H1 (cell line): ENCODE measurements around the gene REC8. TPM values are rescaled to one million over a fixed set of nuclear protein-coding genes. Genes with fewer than 3 reads are reported as not detected.

Experiments used
- CTCF ChIA-PET: fragments of 300-600 bp; sonication (Branson Sonifier 250); formaldehyde crosslinking; loops from one replicate; lab custom pipeline; 2021; ENCODE audit not compliant: partially characterized antibody; lab: Charles Lee
- POLR2A ChIA-PET: fragments of 300-600 bp; sonication (Branson Sonifier 250); formaldehyde crosslinking; loops from one replicate; lab custom pipeline; 2021; ENCODE audit warnings: inconsistent platforms; ENCODE audit not compliant: partially characterized antibody; lab: Charles Lee
- DNase-seq, 2 experiments: peaks; one replicate each; pipeline versions ENCODE4 v3.0.0 to v3.0.0-alpha.2; 2010 to 2022; ENCODE audit warnings: low spot score in 2 of 2, low read depth in 1 of 2, mixed read lengths in 1 of 2
- FAIRE-seq: peaks from 2 replicates; lab custom pipeline; 2011; peaks lifted over from hg19 to GRCh38; lab: Jason Lieb, UNC
- H2AFZ ChIP-seq: 2 replicates; pipeline ENCODE4 v1.8.1; 2012; ENCODE audit warnings: low read length, inconsistent platforms
- H2AK5ac ChIP-seq: 2 replicates; pipeline ENCODE4 v1.6.1; 2013; ENCODE audit warnings: low read depth, low read length
- H2BK120ac ChIP-seq: replicated peaks from 2 replicates; pipeline ENCODE3; 2013; ENCODE audit warnings: low read depth, low read length, inconsistent platforms
- H2BK12ac ChIP-seq: 2 replicates; pipeline ENCODE4 v1.6.1; 2013; ENCODE audit warnings: low read depth, low read length
- H2BK15ac ChIP-seq: 2 replicates; pipeline ENCODE4 v1.6.1; 2013; ENCODE audit warnings: low read length
- H2BK20ac ChIP-seq: 2 replicates; pipeline ENCODE4 v1.6.1; 2013; ENCODE audit warnings: low read length
- H2BK5ac ChIP-seq: 2 replicates; pipeline ENCODE4 v1.6.1; 2013; ENCODE audit warnings: low read depth, low read length
- H3K14ac ChIP-seq: 2 replicates; pipeline ENCODE4 v1.6.1; 2013; ENCODE audit warnings: inconsistent platforms; ENCODE audit not compliant: insufficient read length
- H3K18ac ChIP-seq: 2 replicates; pipeline ENCODE4 v1.6.1; 2013; ENCODE audit warnings: low read length; ENCODE audit errors: extremely low read depth
- H3K23ac ChIP-seq: 2 replicates; pipeline ENCODE4 v1.6.1; 2013; ENCODE audit warnings: inconsistent platforms; ENCODE audit not compliant: insufficient read length
- H3K23me2 ChIP-seq: 2 replicates; pipeline ENCODE4 v1.6.1; 2013; ENCODE audit warnings: low read depth, low read length
- H3K27ac ChIP-seq: 2 replicates; pipeline ENCODE4 v1.6.1; 2011; ENCODE audit warnings: low read depth, low read length, inconsistent platforms
- H3K27me3 ChIP-seq, 4 experiments: replicated peaks in 1 of 4; 1 replicate in 1 of 4; 2 replicates in 3 of 4; pipeline versions ENCODE4 v1.6.1 to v1.8.1; 2011 to 2013; ENCODE audit warnings: low read length in 3 of 4, mild to moderate bottlenecking in 3 of 4, inconsistent platforms in 2 of 4, mixed read lengths in 2 of 4, moderate library complexity in 1 of 4; ENCODE audit not compliant: control insufficient read depth in 3 of 4, insufficient read depth in 3 of 4; ENCODE audit errors: extremely low read depth in 1 of 4
- H3K36me3 ChIP-seq, 4 experiments: 2 replicates each; pipeline versions ENCODE4 v1.6.1 to v1.8.1; 2011 to 2013; ENCODE audit warnings: mild to moderate bottlenecking in 4 of 4, low read length in 3 of 4, moderate library complexity in 2 of 4, control low read depth in 1 of 4, inconsistent platforms in 1 of 4; ENCODE audit not compliant: insufficient read depth in 4 of 4, control insufficient read depth in 2 of 4
- H3K4ac ChIP-seq: replicated peaks from 2 replicates; pipeline ENCODE3; 2013; ENCODE audit warnings: low read length, low read depth, mixed read lengths, inconsistent platforms; ENCODE audit not compliant: insufficient read length
- H3K4me1 ChIP-seq, 4 experiments: replicated peaks in 1 of 4; 1 replicate in 1 of 4; 2 replicates in 3 of 4; pipeline versions ENCODE4 v1.6.1 to v1.8.1; 2011 to 2013; ENCODE audit warnings: low read length in 3 of 4, inconsistent platforms in 2 of 4, mixed read lengths in 1 of 4; ENCODE audit not compliant: insufficient read depth in 4 of 4, control insufficient read depth in 3 of 4
- H3K4me2 ChIP-seq, 2 experiments: 2 replicates each; pipeline versions ENCODE4 v1.6.1 to v1.8.1; 2011 to 2013; ENCODE audit warnings: low read depth in 2 of 2, low read length in 2 of 2, control low read depth in 1 of 2, inconsistent platforms in 1 of 2, mild to moderate bottlenecking in 1 of 2; ENCODE audit not compliant: insufficient read depth in 1 of 2
- H3K4me3 ChIP-seq, 4 experiments: fragments of 200-600, 300-600 bp in 1 of 4; sonication (generic), shearing (Covaris generic), sonication (Bioruptor Twin) in 1 of 4; 2 replicates each; pipeline versions ENCODE4 v1.5.1 to v1.8.1; 2011 to 2016; ENCODE audit warnings: low read length in 4 of 4, low read depth in 3 of 4, control low read depth in 2 of 4, inconsistent platforms in 2 of 4, mild to moderate bottlenecking in 2 of 4, mixed read lengths in 1 of 4, moderate library complexity in 1 of 4; ENCODE audit not compliant: insufficient read depth in 2 of 4; ENCODE audit errors: extremely low read depth in 1 of 4
- H3K56ac ChIP-seq: replicated peaks from 2 replicates; pipeline ENCODE3; 2013; ENCODE audit warnings: low read depth, mild to moderate bottlenecking, mixed read lengths, low read length, inconsistent platforms; ENCODE audit not compliant: insufficient read length
- H3K79me1 ChIP-seq: 2 replicates; pipeline ENCODE4 v1.6.1; 2013; ENCODE audit warnings: low read depth, low read length, control low read depth
- H3K79me2 ChIP-seq, 2 experiments: 2 replicates each; pipeline versions ENCODE4 v1.6.1 to v1.8.1; 2012 to 2013; ENCODE audit warnings: low read length in 2 of 2, mild to moderate bottlenecking in 2 of 2, inconsistent platforms in 1 of 2; ENCODE audit not compliant: insufficient read depth in 2 of 2, control insufficient read depth in 1 of 2
- H3K9ac ChIP-seq, 4 experiments: replicated peaks in 1 of 4; 1 replicate in 1 of 4; 2 replicates in 3 of 4; pipeline versions ENCODE4 v1.6.1 to v1.8.1; 2011 to 2013; ENCODE audit warnings: low read depth in 3 of 4, low read length in 3 of 4, control low read depth in 2 of 4, mild to moderate bottlenecking in 2 of 4, moderate library complexity in 2 of 4, inconsistent platforms in 1 of 4; ENCODE audit errors: extremely low read depth in 1 of 4
- H3K9me3 ChIP-seq, 2 experiments: 2 replicates each; pipeline versions ENCODE4 v1.6.1 to v1.8.1; 2012 to 2013; ENCODE audit warnings: mild to moderate bottlenecking in 2 of 2, moderate library complexity in 2 of 2, control low read depth in 1 of 2, inconsistent platforms in 1 of 2, low read depth in 1 of 2, low read length in 1 of 2, mixed read lengths in 1 of 2; ENCODE audit not compliant: insufficient read depth in 2 of 2
- H4K20me1 ChIP-seq, 2 experiments: replicated peaks in 1 of 2; 2 replicates each; pipeline versions ENCODE3 to v1.8.1; 2011 to 2013; ENCODE audit warnings: inconsistent platforms in 2 of 2, low read length in 2 of 2, mild to moderate bottlenecking in 1 of 2; ENCODE audit not compliant: insufficient read depth in 2 of 2, control insufficient read depth in 1 of 2
- H4K5ac ChIP-seq: 2 replicates; pipeline ENCODE4 v1.6.1; 2013; ENCODE audit warnings: low read length, low read depth, mixed read lengths, inconsistent platforms; ENCODE audit not compliant: insufficient read length
- H4K8ac ChIP-seq: 2 replicates; pipeline ENCODE4 v1.8.0; 2013; ENCODE audit warnings: mild to moderate bottlenecking, moderate library complexity, low read length, inconsistent platforms; ENCODE audit not compliant: insufficient read depth; ENCODE audit errors: extremely low read depth
- H4K91ac ChIP-seq: replicated peaks from 2 replicates; pipeline ENCODE3; 2013; ENCODE audit warnings: low read length, mixed read lengths, inconsistent platforms; ENCODE audit not compliant: insufficient read length
- ASH2L ChIP-seq: fragments of 200-600, 300-600 bp; sonication (generic); IDR thresholded peaks from one replicate; pipeline ENCODE4 v1.7.1; 2017; ENCODE audit warnings: low read length
- CBX5 ChIP-seq: fragments of 300-800, 300-1000 bp; sonication (generic); IDR thresholded peaks from 2 replicates; pipeline ENCODE4 v1.7.1; 2016; ENCODE audit warnings: antibody characterized with exemption, low read length, low read depth
- CBX8 ChIP-seq: fragments of 300-800, 300-1000 bp; sonication (generic); IDR thresholded peaks from 2 replicates; pipeline ENCODE4 v1.7.1; 2016; ENCODE audit warnings: low read depth, low read length, borderline replicate concordance
- MAFK ChIP-seq: IDR thresholded peaks from 2 replicates; pipeline ENCODE4 v1.6.1; 2012; ENCODE audit warnings: low read depth, mild to moderate bottlenecking, improper control_type of control experiment, low read length
- NANOG ChIP-seq: IDR thresholded peaks from 2 replicates; pipeline ENCODE4 v1.6.1; 2011; ENCODE audit warnings: low read length, low read depth, mild to moderate bottlenecking, inconsistent platforms; ENCODE audit not compliant: insufficient read depth, poor library complexity, severe bottlenecking
- NRF1 ChIP-seq: IDR thresholded peaks from 2 replicates; pipeline ENCODE4 v1.6.1; 2011; ENCODE audit warnings: mild to moderate bottlenecking, low read depth, low read length, improper control_type of control experiment
- PHF8 ChIP-seq: fragments of 200-600 bp; sonication (generic); conservative IDR thresholded peaks from 2 replicates; pipeline ENCODE4 v1.7.1; 2012; ENCODE audit warnings: low read depth, mild to moderate bottlenecking, inconsistent platforms, low read length, moderate library complexity
- POU5F1 ChIP-seq: IDR thresholded peaks from 2 replicates; pipeline ENCODE4 v1.6.1; 2011; ENCODE audit warnings: low read depth, mild to moderate bottlenecking, low read length, moderate library complexity
- RAD21 ChIP-seq, 2 experiments: IDR thresholded peaks in 1 of 2; conservative IDR thresholded peaks in 1 of 2; 2 replicates each; pipeline ENCODE4 v1.6.1; 2011; ENCODE audit warnings: low read depth in 2 of 2, low read length in 2 of 2, improper control_type of control experiment in 1 of 2, inconsistent platforms in 1 of 2, mild to moderate bottlenecking in 1 of 2, moderate library complexity in 1 of 2
- SP2 ChIP-seq: IDR thresholded peaks from 2 replicates; pipeline ENCODE4 v1.6.1; 2012; ENCODE audit warnings: mild to moderate bottlenecking, low read length, inconsistent platforms
- TAF7 ChIP-seq: optimal IDR thresholded peaks from 2 replicates; pipeline ENCODE3; 2011; ENCODE audit warnings: low read depth, mild to moderate bottlenecking, inconsistent platforms, low read length, moderate library complexity, borderline replicate concordance
- TEAD4 ChIP-seq: IDR thresholded peaks from 2 replicates; pipeline ENCODE4 v1.6.1; 2012; ENCODE audit warnings: low read depth, low read length, inconsistent platforms, mixed read lengths
- WGBS, 2 experiments: shearing (Covaris generic) in 1 of 2; methylation state at CpG; one replicate each; pipeline versions ENCODE4 v1.1.6 to v1.1.7; 2013 to 2015; ENCODE audit warnings: low lambda C conversion rate in 2 of 2, mixed read lengths in 2 of 2, inconsistent platforms in 1 of 2, low coverage in 1 of 2, missing lambda C conversion rate in 1 of 2; ENCODE audit not compliant: insufficient replicate concordance in 2 of 2, insufficient coverage in 1 of 2, insufficient read length in 1 of 2; ENCODE audit errors: extremely low coverage in 1 of 2, missing lambda C conversion rate in 1 of 2; 5-methylcytosine and 5-hydroxymethylcytosine counted together
- polyA plus RNA-seq, 7 experiments: library from polyadenylated mRNA; depleted of rRNA in 3 of 7; stranded (reverse) in 5 of 7; unstranded in 2 of 7; fragments of >200 nt in 5 of 7; fragments of 200-250 nt in 2 of 7; gene quantifications; 1 replicate in 5 of 7; 2 replicates in 1 of 7; 4 replicates in 1 of 7; pipeline versions ENCODE4 v1.2.1 to v1.2.3, GENCODE V29; 2011 to 2013; ENCODE audit warnings: missing spikeins in 2 of 7, mixed read lengths in 2 of 7
- total RNA-seq: library from RNA; stranded (reverse); fragmentation: NEBNext Ultra II Directional; extraction: Animal tissue kit (Norgen Biotek cat#: 25700); gene quantifications from 2 replicates; pipeline ENCODE4 v1.2.1, GENCODE V29; 2021

Gene REC8
- total and polyA plus RNA-seq, 2 of the 8 experiments (the other 6 are each of a cell fraction or from before 2014, with no cell fraction given), result 9.8 to 28.5 TPM

DNA sequence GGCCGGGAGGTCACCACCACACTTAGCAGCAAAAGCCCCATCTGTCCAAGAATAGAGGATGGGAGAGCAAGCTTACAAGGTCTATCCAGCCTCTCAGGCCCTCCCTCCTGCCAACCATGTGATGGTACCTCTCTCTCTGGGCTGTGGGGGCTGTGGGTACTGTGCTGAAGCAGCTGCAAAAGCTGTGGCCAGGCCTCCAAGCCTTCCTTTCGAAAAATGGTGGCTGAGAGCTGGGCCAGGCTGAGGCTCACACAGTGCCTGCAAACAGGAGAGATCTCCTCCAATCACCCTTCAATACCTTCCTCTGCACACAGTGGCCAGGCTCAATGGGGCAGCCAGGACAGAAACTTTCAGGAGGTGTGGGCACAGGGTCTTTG is 15.6 kb downstream of the REC8 start:
- Histone ChIP-seq H3K4me3 (peak overlapping the region; percentile 75 to 91 (median 87); a peak in 7 of 8 replicates), H3K27ac (no peak overlapping the region), H3K56ac (no peak overlapping the region), H2BK20ac (no peak overlapping the region), H3K79me1 (peaks cover 12% of the 10 kb centered on the region), H3K9me3 (no peaks in the 10 kb centered on the region), H3K36me3 (peaks cover 13 to 45% (median 38%) of the 10 kb centered on the region in 4 experiments; a peak in 7 of 8 replicates), H3K4ac (no peak overlapping the region), H2BK5ac (no peak overlapping the region), H2BK12ac (no peak overlapping the region), H4K91ac (no peak overlapping the region), H3K4me2 (peak overlapping the region; percentile 70 to 85), H2AK5ac (no peak overlapping the region), H3K23me2 (peaks cover 5% of the 10 kb centered on the region), H3K9ac (0 out of 7 replicates have a peak overlapping the region, but pooled peaks of 2 of the 4 experiments have one; percentile 4 to 13), H4K5ac (no peak overlapping the region), H3K23ac (no peak overlapping the region), H3K27me3 (no peaks in the 10 kb centered on the region), H3K14ac (no peak overlapping the region), H2BK120ac (no peak overlapping the region), H3K18ac (no peak overlapping the region), H2AFZ (no peak overlapping the region), H4K8ac (no peak overlapping the region), H4K20me1 (peaks cover 0 to 16% of the 10 kb centered on the region in 2 experiments), H3K79me2 (peaks cover 0 to 13% of the 10 kb centered on the region in 2 experiments; a peak in 2 of 4 replicates), H3K4me1 (peaks cover 0 to 7% (median 4%) of the 10 kb centered on the region in 4 experiments; a peak in 6 of 7 replicates), H2BK15ac (no peak overlapping the region)
- WGBS, 2 experiments, result 97% methylated on average over 2 of the region's 2 CpGs; no CpG with 5 or more reads in 1 of the 2 experiments
- DNase-seq (no peak), FAIRE-seq (no peak)
- no peak for TF ChIP-seq CBX5
- no peak for TF ChIP-seq SP2
- TF ChIP-seq NANOG, result no peak
- no peak for TF ChIP-seq CBX8
- no peak for TF ChIP-seq POU5F1
- TF ChIP-seq NRF1, result no peak
- no peak for TF ChIP-seq ASH2L
- no peak for TF ChIP-seq TAF7
- TF ChIP-seq TEAD4, result no peak
- TF ChIP-seq RAD21 (IDR thresholded peaks at IDR 0.05 in 1 of 2, conservative IDR thresholded peaks at IDR 0.05 in 1 of 2; ENCODE audit: low read depth in 2 of 2, low read length in 2 of 2), result no peak
- TF ChIP-seq MAFK, result no peak
- TF ChIP-seq PHF8, result no peak
- ChIA-PET POLR2A (interaction anchor here (0.6 to 9.3 kb wide), 13 partner anchors 7 to 130 kb away, joined by 3 to 158 read pairs (median 4); partner anchors contain the start of genes CHMP4A, IRF9, PCK2 and PSME2), CTCF (interaction anchor here (0.7 to 4.1 kb wide), 6 partner anchors 27 to 145 kb away, joined by 3 to 16 read pairs (median 4); partner anchors contain the start of genes DCAF11, IRF9 and NRL)
